K562 (cell line): ENCODE data around the gene PHC3. TPM values are rescaled to one million over a fixed set of nuclear protein-coding genes. Genes with fewer than 3 reads are reported as not detected.
A peak's percentile ranks its signal among the peaks of the same experiment; 100 is the strongest.

Experiments
- ATF1 ChIP-seq, 2 experiments: fragments of 450-650 bp in 1 of 2; IDR thresholded peaks; 2 replicates each; pipeline ENCODE4 v1.6.1; 2016; ENCODE audit warnings: missing compliant biosample characterization in 1 of 2, missing genetic modification characterization in 1 of 2
- CC2D1A ChIP-seq: fragments of 450-650 bp; IDR thresholded peaks from 2 replicates; pipeline ENCODE4 v1.6.1; 2017; ENCODE audit warnings: mild to moderate bottlenecking
- CHD4 ChIP-seq: fragments of 200-600 bp; sonication (generic); IDR thresholded peaks from 3 replicates; pipeline ENCODE4 v1.6.1; 2012; ENCODE audit warnings: low read depth, mild to moderate bottlenecking, mixed read lengths, low read length, inconsistent platforms; ENCODE audit not compliant: insufficient read depth, insufficient replicate concordance, poor library complexity, severe bottlenecking
- CREB1 ChIP-seq, 2 experiments: sonication (generic) in 1 of 2; formaldehyde crosslinking in 1 of 2; IDR thresholded peaks; 2 replicates each; pipeline versions ENCODE4 v1.6.1 to v1.8.0; 2012 to 2022; ENCODE audit warnings: inconsistent platforms in 1 of 2, mild to moderate bottlenecking in 1 of 2, missing genetic modification reagents in 1 of 2, moderate library complexity in 1 of 2
- CTBP1 ChIP-seq: fragments of 450-650 bp; IDR thresholded peaks from 2 replicates; pipeline ENCODE4 v1.6.1; 2016; ENCODE audit warnings: borderline replicate concordance
- MLX ChIP-seq, 2 experiments: fragments of 450-650 bp in 1 of 2; sonication (generic) in 1 of 2; formaldehyde crosslinking; conservative IDR thresholded peaks; 2 replicates each; pipeline versions ENCODE4 v1.4.0 to v1.8.1; 2020 to 2022; ENCODE audit warnings: mild to moderate bottlenecking in 1 of 2, missing genetic modification reagents in 1 of 2
- MTA2 ChIP-seq: fragments of 450-650 bp; IDR thresholded peaks from 2 replicates; pipeline ENCODE4 v1.6.1; 2016; ENCODE audit warnings: low read depth
- MYBL2 ChIP-seq, 2 experiments: fragments of 450-650 bp in 1 of 2; sonication (generic) in 1 of 2; formaldehyde crosslinking in 1 of 2; IDR thresholded peaks; 2 replicates each; pipeline versions ENCODE4 v1.6.1 to v1.8.1; 2017 to 2022; ENCODE audit warnings: borderline replicate concordance in 1 of 2, inconsistent platforms in 1 of 2, low read depth in 1 of 2, mild to moderate bottlenecking in 1 of 2, missing genetic modification reagents in 1 of 2, moderate library complexity in 1 of 2
- NKRF ChIP-seq: fragments of 450-650 bp; IDR thresholded peaks from 2 replicates; pipeline ENCODE4 v1.6.1; 2016; ENCODE audit warnings: borderline replicate concordance
- PATZ1 ChIP-seq: fragments of 250-450 bp; sonication (Bioruptor Pico); IDR thresholded peaks from 2 replicates; pipeline ENCODE4 v1.5.0; 2020; ENCODE audit warnings: mild to moderate bottlenecking, borderline replicate concordance
- PPARD ChIP-seq: fragments of 250-450 bp; sonication (Bioruptor Pico); IDR thresholded peaks from 2 replicates; pipeline ENCODE4 v1.8.0; 2022; ENCODE audit warnings: inconsistent platforms, mild to moderate bottlenecking, moderate library complexity
- RFX1 ChIP-seq: fragments of 450-650 bp; IDR thresholded peaks from 2 replicates; pipeline ENCODE4 v1.6.1; 2016; ENCODE audit warnings: mild to moderate bottlenecking, moderate library complexity
- SIN3A ChIP-seq, 2 experiments: fragments of 150-350 bp in 1 of 2; IDR thresholded peaks; 2 replicates each; pipeline ENCODE4 v1.6.1; 2011 to 2016; ENCODE audit warnings: borderline replicate concordance in 2 of 2, low read depth in 2 of 2, low read length in 2 of 2, mild to moderate bottlenecking in 2 of 2, moderate library complexity in 2 of 2; ENCODE audit not compliant: control insufficient read depth in 1 of 2
- SP1 ChIP-seq: sonication (generic); formaldehyde crosslinking; IDR thresholded peaks from 2 replicates; pipeline ENCODE4 v1.8.1; 2022; ENCODE audit warnings: mild to moderate bottlenecking, missing genetic modification reagents
- SRSF9 ChIP-seq: fragments of 200-400 bp; formaldehyde crosslinking; IDR thresholded peaks from 2 replicates; pipeline ENCODE4 v1.6.1; 2017; ENCODE audit warnings: low read depth, low read length, borderline replicate concordance
- SUPT5H ChIP-seq: fragments of 450-650 bp; IDR thresholded peaks from 2 replicates; pipeline ENCODE4 v1.6.1; 2016
- TBP ChIP-seq: optimal IDR thresholded peaks from 2 replicates; pipeline ENCODE3; 2011; ENCODE audit warnings: low read depth, low read length, improper control_type of control experiment
- ZBTB5 ChIP-seq: fragments of 450-650 bp; IDR thresholded peaks from 2 replicates; pipeline ENCODE4 v1.6.1; 2017; ENCODE audit warnings: antibody characterized with exemption
- ZC3H8 ChIP-seq: fragments of 450-650 bp; IDR thresholded peaks from 2 replicates; pipeline ENCODE4 v1.6.1; 2017
- ZFP30 ChIP-seq: fragments of 250-450 bp; sonication (Bioruptor Pico); IDR thresholded peaks from 2 replicates; pipeline ENCODE4 v1.8.0; 2022; ENCODE audit warnings: moderate library complexity, mild to moderate bottlenecking, inconsistent platforms, borderline replicate concordance
- ZKSCAN8 ChIP-seq: fragments of 200-800 bp; sonication (Bioruptor generic); IDR thresholded peaks from 2 replicates; pipeline ENCODE4 v1.6.1; 2016; ENCODE audit warnings: missing genetic modification characterization, missing compliant biosample characterization
- ZNF507 ChIP-seq: conservative IDR thresholded peaks from 2 replicates; pipeline ENCODE4 v1.6.1; 2017; ENCODE audit warnings: missing genetic modification characterization, missing compliant biosample characterization
- ZNF551 ChIP-seq: fragments of 250-450 bp; sonication (Bioruptor Pico); IDR thresholded peaks from 2 replicates; pipeline ENCODE4 v1.5.0; 2021; ENCODE audit warnings: mild to moderate bottlenecking, moderate library complexity
- polyA plus RNA-seq, 8 experiments: library from polyadenylated mRNA; depleted of rRNA in 4 of 8; stranded (reverse) in 5 of 8; unstranded in 3 of 8; fragments of >200 nt; fragmentation: Nextera tagmentation in 2 of 8; fragmentation: Illumina TruSeq in 1 of 8; extraction: Ambion mirVana in 2 of 8; extraction: Trizol in 1 of 8; gene quantifications; 2 replicates each; pipeline versions ENCODE4 v1.2.1 to v1.2.3, GENCODE V29; 2011 to 2014; ENCODE audit warnings: inconsistent platforms in 1 of 8, missing spikeins in 1 of 8
- total RNA-seq, 7 experiments: library from RNA; depleted of rRNA in 6 of 7; stranded (reverse); fragments of >200 nt in 6 of 7; fragmentation: Illumina TruSeq in 2 of 7; extraction: Trizol in 2 of 7; gene quantifications; 2 replicates each; pipeline versions ENCODE4 v1.2.1 to v1.2.3, GENCODE V29; 2011 to 2021; ENCODE audit warnings: low replicate concordance in 1 of 7

Gene PHC3
- total and polyA plus RNA-seq, 9 of the 15 experiments (the other 6 are each of a cell fraction or from before 2014, with no cell fraction given), result 3.1 to 21.6 (median 10.5) TPM

GRCh38 chr3:170132335-170132734, 49.2 kb downstream of the PHC3 start (continued):
- TF ChIP-seq ZKSCAN8 (CRISPR knock-in tag) (no peak), NKRF (no peak), SP1 (CRISPR knock-in tag) (no peak), PATZ1 (CRISPR knock-in tag) (no peak), SRSF9 (no peak), ZNF551 (CRISPR knock-in tag) (no peak), CC2D1A (no peak), RFX1 (no peak), ZFP30 (CRISPR knock-in tag) (no peak), MLX (CRISPR knock-in tag; conservative IDR thresholded peaks at IDR 0.05) (no peak), SIN3A (IDR thresholded peaks at IDR 0.05; ENCODE audit: borderline replicate concordance in 2 of 2, control insufficient read depth in 1 of 2, low read depth in 2 of 2, low read length in 2 of 2) (no peak; a peak in 1 of 4 replicates), CHD4 (no peak), ZNF507 (tag) (no peak), ZBTB5 (no peak), TBP (peak; percentile 30), ZC3H8 (no peak), CTBP1 (no peak; the same call in 1 of the 2 replicates), ATF1 (CRISPR knock-in tag; IDR thresholded peaks at IDR 0.05) (no peak), ATF1 (tag; IDR thresholded peaks at IDR 0.05) (peak; percentile 73), MYBL2 (IDR thresholded peaks at IDR 0.05; ENCODE audit: low read depth) (no peak), MYBL2 (CRISPR knock-in tag; IDR thresholded peaks at IDR 0.05; ENCODE audit: borderline replicate concordance) (no peak), SUPT5H (no peak), PPARD (no peak), MTA2 (no peak), CREB1 (IDR thresholded peaks at IDR 0.05) (0 out of 2 replicates have a peak, but pooled peaks have one; percentile 35), CREB1 (CRISPR knock-in tag; IDR thresholded peaks at IDR 0.05) (no peak)
